Uterus (tissue), 2 donors: Measurements from ENCODE around the gene KIAA1217.

Source experiments
- CTCF ChIP-seq, 4 experiments: fragments of 200-600 bp in 2 of 4; fragments of 450-650 bp in 2 of 4; sonication (generic) in 2 of 4; IDR thresholded peaks; one replicate each; pipeline ENCODE4 v1.5.1; 2016 to 2019; ENCODE audit warnings: antibody characterized with exemption in 4 of 4, mild to moderate bottlenecking in 2 of 4, moderate library complexity in 1 of 4
- POLR2A ChIP-seq, 2 donors: fragments of 450-650 bp; IDR thresholded peaks; one replicate each; pipeline ENCODE4 v1.6.1; 2016; ENCODE audit warnings: antibody characterized with exemption in 2 of 2, mild to moderate bottlenecking in 1 of 2, moderate library complexity in 1 of 2

- no peak for TF ChIP-seq CTCF (IDR thresholded peaks at IDR 0.05)
- TF ChIP-seq POLR2A (IDR thresholded peaks at IDR 0.05): no peak
Observed at GRCh38 chr10:24574578-24575155, 365.7 kb downstream of the KIAA1217 start.
